Naive B cell (primary cell): ENCODE data around the gene NEGR1. TPM values are rescaled to one million over a fixed set of nuclear protein-coding genes. Genes with fewer than 3 reads are reported as not detected.

Source experiments
- ATAC-seq, 2 donors: fragments of 150-1000 bp; cut with Tn5 transposase; 2 replicates each; pipeline ENCODE4 v1.10.0; 2021; ENCODE audit warnings: low read depth in 2 of 2, mild to moderate bottlenecking in 2 of 2, moderate library complexity in 2 of 2
- DNase-seq: peaks from one replicate; pipeline ENCODE4 v3.0.0; 2022
- H3K27ac Mint-ChIP-seq, 6 donors: one replicate each; pipeline ENCODE4 v1.8.0; 2020 to 2022; ENCODE audit warnings: mild to moderate bottlenecking in 6 of 6, mixed read lengths in 6 of 6, moderate library complexity in 5 of 6, inconsistent platforms in 2 of 6
- H3K27me3 Mint-ChIP-seq, 3 donors: one replicate each; pipeline ENCODE4 v1.8.0; 2021 to 2022; ENCODE audit warnings: mixed read lengths in 3 of 3, mild to moderate bottlenecking in 1 of 3
- H3K36me3 Mint-ChIP-seq, 2 donors: one replicate each; pipeline ENCODE4 v1.8.0; 2020 to 2022; ENCODE audit warnings: mixed read lengths in 2 of 2, inconsistent platforms in 1 of 2, mild to moderate bottlenecking in 1 of 2
- H3K4me1 Mint-ChIP-seq, 3 donors: one replicate each; pipeline ENCODE4 v1.8.0; 2020 to 2022; ENCODE audit warnings: mixed read lengths in 3 of 3, inconsistent platforms in 1 of 3, mild to moderate bottlenecking in 1 of 3, moderate library complexity in 1 of 3
- H3K4me3 Mint-ChIP-seq, 8 donors: one replicate each; pipeline ENCODE4 v1.8.0; 2020 to 2022; ENCODE audit warnings: mild to moderate bottlenecking in 8 of 8, mixed read lengths in 8 of 8, moderate library complexity in 8 of 8, inconsistent platforms in 2 of 8
- H3K9me3 Mint-ChIP-seq, 7 donors: one replicate each; pipeline ENCODE4 v1.8.0; 2020 to 2022; ENCODE audit warnings: mixed read lengths in 7 of 7, mild to moderate bottlenecking in 5 of 7, inconsistent platforms in 2 of 7, moderate library complexity in 1 of 7
- polyA plus RNA-seq, 6 donors: library from polyadenylated mRNA; unstranded; fragments of 300-500 nt; fragmentation: Illumina TruSeq; gene quantifications; one replicate each; pipeline ENCODE4 v1.2.3, GENCODE V29; 2021; ENCODE audit warnings: low read depth in 6 of 6

Gene NEGR1
- polyA plus RNA-seq, 6 donors from 2014 or later: 0.10 TPM; not detected in 5

DNA sequence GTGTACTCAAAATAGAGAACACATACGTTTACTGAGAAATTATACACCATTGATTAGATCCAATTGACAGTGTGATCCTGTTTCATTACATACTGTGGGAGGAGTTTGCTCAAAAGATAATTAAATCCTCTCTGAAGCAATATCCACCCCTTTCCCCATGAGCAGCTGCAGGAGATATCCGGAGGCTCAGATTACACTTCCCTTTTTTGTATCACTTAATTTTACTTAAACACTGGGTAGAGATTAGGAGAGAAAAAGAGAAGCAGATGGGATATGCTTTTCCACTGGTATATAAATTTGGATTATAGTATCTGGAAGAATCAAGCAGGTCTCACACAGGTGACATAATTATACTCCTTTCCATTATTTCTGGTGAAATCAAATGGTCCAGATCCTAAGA lies 868.2 kb downstream of the NEGR1 start:
- DNase-seq (no peak), ATAC-seq (no peak)
- Mint-ChIP-seq H3K9me3 (no peaks in the 10 kb centered on the region), H3K36me3 (no peaks in the 10 kb centered on the region), H3K27ac (no peak overlapping the region), H3K27me3 (no peaks in the 10 kb centered on the region), H3K4me1 (no peaks in the 10 kb centered on the region), H3K4me3 (no peak overlapping the region)

DNA sequence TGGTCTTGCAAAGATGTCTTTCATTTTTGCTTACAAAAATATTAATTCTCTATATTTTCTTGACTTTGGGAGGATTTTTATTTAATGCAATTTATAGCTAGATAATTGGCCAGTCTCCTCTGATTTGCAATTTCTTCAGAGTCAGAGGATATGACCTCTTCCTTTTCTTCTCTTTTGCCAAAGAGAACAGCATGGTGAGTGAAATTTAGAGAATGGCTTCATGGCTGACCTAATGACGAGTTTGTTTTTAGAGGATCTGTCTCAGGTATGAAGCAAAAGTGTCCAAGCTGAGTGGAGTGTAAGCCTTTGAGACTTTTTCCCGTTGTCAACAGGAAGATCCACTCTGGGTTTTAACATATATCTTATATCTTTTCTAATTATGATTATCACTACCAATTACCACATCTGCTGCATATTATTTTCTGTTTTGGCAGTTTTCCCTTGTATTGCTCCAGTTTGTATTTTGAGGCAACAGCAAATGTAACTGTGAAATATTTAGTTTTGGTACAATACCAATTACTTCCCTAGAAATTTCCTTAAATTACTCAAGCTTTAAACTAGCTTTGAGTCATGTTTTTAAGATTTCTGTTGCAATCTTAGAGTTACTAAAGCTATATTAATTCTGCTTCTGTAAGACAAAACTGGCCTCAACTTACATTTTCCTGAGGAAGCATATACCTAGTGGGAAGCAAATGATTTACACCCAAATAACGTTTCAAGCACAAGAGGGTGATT lies 868.7 kb downstream of the NEGR1 start:
- Mint-ChIP-seq H3K4me1 (no peaks in the 10 kb centered on the region), H3K4me3 (no peak overlapping the region), H3K27ac (no peak overlapping the region), H3K9me3 (no peaks in the 10 kb centered on the region), H3K27me3 (no peaks in the 10 kb centered on the region), H3K36me3 (no peaks in the 10 kb centered on the region)
- no peak for DNase-seq
- no peak for ATAC-seq

DNA sequence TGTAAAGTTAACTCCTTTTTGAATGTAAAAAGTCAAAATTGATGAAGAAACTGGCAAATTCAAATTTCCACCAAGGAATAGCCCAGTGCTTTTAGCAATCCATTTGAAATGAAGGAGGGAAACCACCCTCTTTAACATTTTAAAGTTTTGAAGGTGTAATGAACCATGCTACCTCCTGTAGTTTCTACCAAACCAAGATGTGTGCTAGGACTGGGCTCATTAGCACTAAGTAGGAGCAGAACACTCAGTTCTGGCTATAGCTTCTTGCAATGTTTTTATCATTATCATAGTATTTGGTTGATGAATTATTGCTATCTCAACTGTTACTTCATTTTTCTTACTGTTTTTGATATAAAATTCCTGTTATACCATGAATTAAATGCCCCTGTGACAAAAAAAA lies 882.3 kb downstream of the NEGR1 start:
- H3K4me1 Mint-ChIP-seq: no peaks in the 10 kb centered on the region
- no peak for DNase-seq
- H3K9me3 Mint-ChIP-seq: peaks cover 0 to 3% (median 0%) of the 10 kb centered on the region in 7 donors
- H3K36me3 Mint-ChIP-seq: no peaks in the 10 kb centered on the region
- no peak for ATAC-seq
- H3K27ac Mint-ChIP-seq: no peak overlapping the region
- H3K27me3 Mint-ChIP-seq: no peaks in the 10 kb centered on the region
- no peak overlapping the region for H3K4me3 Mint-ChIP-seq

DNA sequence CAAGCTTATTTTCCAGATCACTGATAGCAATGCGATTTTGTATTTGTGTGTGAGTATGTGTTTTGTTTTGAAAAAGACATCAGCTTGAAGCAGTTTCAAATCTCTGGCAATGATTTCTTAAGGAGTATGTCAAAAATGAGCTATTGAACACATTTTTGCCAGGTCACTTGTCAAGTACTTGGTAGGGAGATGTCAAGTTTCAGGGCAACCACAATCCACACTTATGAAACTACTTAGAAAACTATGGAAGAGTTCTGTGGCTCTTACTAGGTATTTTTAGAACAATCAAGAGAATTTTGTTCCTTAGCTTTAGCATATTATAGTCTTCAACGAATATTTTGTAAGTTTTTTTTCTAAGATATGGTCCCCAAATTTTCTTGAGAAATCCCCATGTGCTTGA lies 882.7 kb downstream of the NEGR1 start:
- Mint-ChIP-seq H3K27ac (no peak overlapping the region), H3K36me3 (peaks cover 0 to 4% of the 10 kb centered on the region in 2 donors), H3K27me3 (no peaks in the 10 kb centered on the region), H3K4me3 (no peak overlapping the region), H3K9me3 (peaks cover 0 to 5% (median 2%) of the 10 kb centered on the region in 7 donors), H3K4me1 (no peaks in the 10 kb centered on the region)
- DNase-seq (no peak), ATAC-seq (no peak)

DNA sequence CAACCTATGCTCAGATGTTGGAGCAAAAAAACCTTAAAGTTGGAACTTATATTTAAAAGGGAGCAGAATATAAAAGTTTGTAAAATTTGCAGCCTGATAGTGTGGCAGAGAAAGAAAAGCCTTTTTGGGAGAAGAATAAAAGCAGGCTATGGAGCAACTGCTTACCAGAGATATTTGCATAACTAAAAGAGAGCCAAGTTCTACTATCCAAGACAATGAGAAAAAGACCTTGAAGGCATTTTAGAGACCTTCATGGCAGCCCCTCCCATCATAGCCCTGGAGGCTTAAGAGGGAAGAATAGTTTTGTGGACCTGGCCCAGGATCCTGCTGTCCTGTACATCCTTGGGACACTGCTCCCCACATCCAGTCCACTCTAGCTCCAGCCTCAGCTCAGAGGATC lies 889.0 kb downstream of the NEGR1 start:
- Mint-ChIP-seq H3K27ac (no peak overlapping the region), H3K4me1 (no peaks in the 10 kb centered on the region), H3K27me3 (no peaks in the 10 kb centered on the region), H3K9me3 (peaks cover 2 to 16% (median 11%) of the 10 kb centered on the region in 7 donors), H3K4me3 (no peak overlapping the region), H3K36me3 (peaks cover 0 to 7% of the 10 kb centered on the region in 2 donors)
- no peak for ATAC-seq
- DNase-seq: no peak

DNA sequence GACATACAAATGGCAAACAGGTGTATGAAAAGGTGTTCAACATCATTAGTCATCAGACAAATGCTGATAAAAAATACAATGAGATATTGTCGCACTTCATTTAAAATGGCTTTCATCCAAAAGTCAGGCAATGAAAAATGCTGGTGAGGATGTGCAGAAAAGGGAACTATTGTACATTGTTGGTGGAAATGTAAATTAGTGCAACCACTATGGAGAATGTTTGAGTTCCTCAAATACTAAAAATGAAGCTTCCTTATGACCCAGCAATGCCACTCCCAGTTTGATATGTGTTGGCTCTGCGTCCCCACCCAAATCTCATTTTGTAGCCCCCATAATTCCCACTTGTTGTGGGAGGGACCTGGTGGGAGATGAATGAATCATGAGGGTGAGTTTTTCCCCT lies 891.8 kb downstream of the NEGR1 start:
- Mint-ChIP-seq H3K27me3 (no peaks in the 10 kb centered on the region), H3K27ac (no peak overlapping the region)
- ATAC-seq: no peak

DNA sequence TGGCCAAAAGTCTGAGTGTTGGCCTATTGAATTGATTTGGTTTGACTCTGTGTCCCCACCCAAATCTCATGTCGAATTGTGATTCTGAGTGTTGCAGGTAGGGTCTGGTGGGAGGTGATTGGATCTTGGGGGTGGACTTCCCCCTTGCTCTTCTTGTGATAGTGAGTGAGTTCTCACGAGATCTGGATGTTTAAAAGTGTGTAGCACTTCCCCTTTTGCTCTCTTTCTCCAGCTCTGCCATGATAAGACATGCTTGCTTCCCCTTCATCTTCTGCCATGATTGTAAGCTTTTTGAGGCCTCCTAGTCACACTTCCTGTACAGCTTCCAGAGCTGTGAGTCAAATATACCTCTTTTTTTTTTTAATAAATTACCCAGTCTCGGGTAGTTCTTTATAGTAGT lies 904.5 kb downstream of the NEGR1 start:
- no peak for DNase-seq
- H3K4me3 Mint-ChIP-seq: no peak overlapping the region
- no peaks in the 10 kb centered on the region for H3K27me3 Mint-ChIP-seq
- H3K9me3 Mint-ChIP-seq: peaks cover 7 to 28% (median 12%) of the 10 kb centered on the region in 7 donors
- H3K36me3 Mint-ChIP-seq: peaks cover 0 to 8% of the 10 kb centered on the region in 2 donors
- no peak for ATAC-seq
- no peak overlapping the region for H3K27ac Mint-ChIP-seq
- no peaks in the 10 kb centered on the region for H3K4me1 Mint-ChIP-seq

More for the DNA sequence above, 891.8 kb downstream of the NEGR1 start:
- DNase-seq: no peak
- H3K4me3 Mint-ChIP-seq: no peak overlapping the region
- peaks cover 12 to 38% (median 18%) of the 10 kb centered on the region in 7 donors for H3K9me3 Mint-ChIP-seq
- peaks cover 0 to 17% of the 10 kb centered on the region in 2 donors for H3K36me3 Mint-ChIP-seq
- H3K4me1 Mint-ChIP-seq: no peaks in the 10 kb centered on the region

DNA sequence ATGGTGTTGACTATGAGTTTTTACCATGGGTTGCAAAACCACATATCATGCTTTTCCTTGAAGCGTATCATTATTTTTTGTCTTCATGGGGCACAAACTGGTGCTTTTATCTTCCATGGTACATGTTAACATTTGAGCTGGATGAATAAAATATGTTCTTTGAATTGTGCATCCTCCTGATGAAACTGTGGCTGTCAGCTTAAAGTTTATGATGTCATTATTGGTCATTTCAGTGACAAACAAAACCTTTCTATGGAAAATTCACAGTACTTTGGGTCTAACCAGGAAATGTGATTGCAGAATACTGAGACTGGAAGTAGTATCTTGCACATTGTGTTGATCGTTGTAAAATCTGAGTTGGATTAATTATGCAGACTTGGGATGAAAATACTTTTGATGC lies 909.8 kb downstream of the NEGR1 start:
- Mint-ChIP-seq H3K36me3 (peaks cover 0 to 3% of the 10 kb centered on the region in 2 donors), H3K9me3 (peaks cover 0 to 7% (median 2%) of the 10 kb centered on the region in 7 donors), H3K4me3 (no peak overlapping the region), H3K4me1 (no peaks in the 10 kb centered on the region), H3K27me3 (no peaks in the 10 kb centered on the region), H3K27ac (no peak overlapping the region)
- no peak for DNase-seq
- no peak for ATAC-seq

DNA sequence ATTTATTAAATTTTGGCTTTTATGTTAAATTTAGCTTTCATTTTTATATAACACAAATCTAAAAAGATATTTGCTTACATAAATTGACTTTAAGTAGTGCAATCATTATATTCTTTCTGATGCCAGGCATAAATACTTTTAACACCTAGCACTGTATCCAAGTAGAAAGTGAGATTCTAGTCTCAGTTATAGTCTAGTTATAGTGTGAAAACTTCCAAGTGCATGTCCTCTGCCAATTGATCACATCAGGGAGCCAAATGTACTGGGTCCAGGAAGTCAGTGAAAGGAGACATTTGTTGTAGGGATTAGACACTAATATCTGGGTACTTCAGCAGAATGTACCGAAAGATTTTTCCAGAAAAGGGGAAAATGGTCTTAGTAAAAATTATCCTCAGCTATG lies 910.8 kb downstream of the NEGR1 start:
- Mint-ChIP-seq H3K27ac (no peak overlapping the region), H3K4me1 (no peaks in the 10 kb centered on the region), H3K27me3 (no peaks in the 10 kb centered on the region), H3K36me3 (no peaks in the 10 kb centered on the region), H3K4me3 (no peak overlapping the region), H3K9me3 (peaks cover 0 to 2% (median 0%) of the 10 kb centered on the region in 7 donors)
- ATAC-seq (no peak), DNase-seq (no peak)

DNA sequence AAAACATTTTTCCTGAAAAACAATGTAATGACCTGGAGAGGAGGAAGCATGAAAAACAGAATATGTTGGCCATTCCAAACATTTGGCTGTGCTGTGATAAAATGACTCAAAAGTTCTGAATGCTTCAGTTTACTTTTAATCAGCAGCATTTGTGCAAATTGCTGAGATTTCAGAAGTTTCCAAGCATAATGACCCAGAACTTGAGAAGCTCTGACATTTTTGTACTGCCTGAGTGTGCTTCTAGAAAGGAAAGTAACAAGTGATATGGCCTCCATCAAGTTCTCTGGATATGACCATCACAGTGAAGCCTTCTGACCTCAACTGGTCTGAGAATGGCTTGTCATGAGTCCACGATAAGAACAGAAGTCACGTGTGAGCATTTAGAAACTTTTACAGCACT lies 918.1 kb downstream of the NEGR1 start:
- ATAC-seq (no peak), DNase-seq (no peak)
- Mint-ChIP-seq H3K27ac (no peak overlapping the region), H3K36me3 (no peaks in the 10 kb centered on the region), H3K4me1 (no peaks in the 10 kb centered on the region), H3K27me3 (no peaks in the 10 kb centered on the region), H3K4me3 (no peak overlapping the region), H3K9me3 (peaks cover 0 to 6% (median 3%) of the 10 kb centered on the region in 7 donors)

DNA sequence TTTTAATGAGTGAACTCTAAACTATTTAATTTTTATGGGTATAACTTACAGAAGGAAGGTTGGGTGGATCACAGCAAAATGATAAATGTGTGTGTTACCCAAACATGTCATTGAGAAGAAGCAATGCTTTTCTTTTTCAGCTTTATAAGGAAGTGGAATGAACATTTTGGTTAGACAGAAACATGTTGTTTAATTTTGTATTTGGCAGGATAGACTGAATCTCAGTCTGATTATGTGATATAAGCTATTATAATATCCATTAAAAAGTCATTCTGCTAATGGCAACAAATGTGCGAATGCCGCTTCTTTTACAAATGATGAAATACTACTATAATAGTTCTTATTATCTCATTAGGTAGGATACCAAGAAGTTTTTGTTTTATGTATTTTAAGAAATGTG lies 919.6 kb downstream of the NEGR1 start:
- Mint-ChIP-seq H3K4me1 (no peaks in the 10 kb centered on the region), H3K27ac (no peak overlapping the region), H3K36me3 (no peaks in the 10 kb centered on the region), H3K9me3 (peaks cover 0 to 7% (median 5%) of the 10 kb centered on the region in 7 donors), H3K4me3 (no peak overlapping the region), H3K27me3 (no peaks in the 10 kb centered on the region)
- DNase-seq (no peak), ATAC-seq (no peak)

DNA sequence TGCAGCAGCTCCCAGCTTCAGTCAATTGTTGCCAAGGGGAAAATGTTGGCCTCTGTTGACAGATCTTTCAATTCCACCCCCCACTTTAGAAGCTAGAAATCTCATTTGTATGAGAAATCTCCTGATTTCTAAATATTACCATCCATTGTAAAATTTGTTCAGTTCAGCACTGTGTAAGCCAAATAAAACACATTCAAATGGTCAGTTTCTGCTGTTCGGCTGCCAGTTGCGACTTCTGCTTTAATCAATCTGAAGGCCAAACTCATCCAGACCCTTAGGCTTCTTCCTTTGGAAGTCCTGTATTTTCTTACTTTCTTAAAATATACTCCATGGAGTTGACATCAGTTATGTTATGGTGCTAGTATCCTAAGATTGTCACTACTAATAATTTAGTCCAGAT lies 920.3 kb downstream of the NEGR1 start:
- Mint-ChIP-seq H3K9me3 (peaks cover 0 to 7% (median 5%) of the 10 kb centered on the region in 7 donors), H3K4me1 (no peaks in the 10 kb centered on the region), H3K36me3 (no peaks in the 10 kb centered on the region), H3K27ac (no peak overlapping the region), H3K27me3 (no peaks in the 10 kb centered on the region), H3K4me3 (no peak overlapping the region)
- ATAC-seq (no peak), DNase-seq (no peak)

DNA sequence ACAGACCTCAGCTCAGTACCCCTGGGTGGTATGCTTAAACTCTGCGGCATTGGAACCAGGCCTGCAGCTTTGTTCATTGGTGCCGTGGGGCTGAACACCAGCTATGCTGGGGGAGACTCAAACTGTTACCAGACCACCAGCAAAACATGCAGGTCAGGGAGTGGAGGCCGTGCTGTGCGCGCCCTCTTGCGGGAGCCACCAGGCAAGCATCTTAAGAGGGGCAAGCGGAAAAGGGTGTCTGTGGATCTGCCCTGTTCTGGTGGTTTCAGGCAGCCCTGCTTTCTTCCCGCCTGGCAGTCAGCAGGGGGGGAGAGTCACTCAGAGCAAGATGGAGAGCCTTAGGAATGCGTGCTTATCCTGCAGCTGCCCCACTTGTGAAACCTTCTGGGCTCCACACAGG lies 924.6 kb downstream of the NEGR1 start:
- no peak for ATAC-seq
- H3K36me3 Mint-ChIP-seq: no peaks in the 10 kb centered on the region

DNA sequence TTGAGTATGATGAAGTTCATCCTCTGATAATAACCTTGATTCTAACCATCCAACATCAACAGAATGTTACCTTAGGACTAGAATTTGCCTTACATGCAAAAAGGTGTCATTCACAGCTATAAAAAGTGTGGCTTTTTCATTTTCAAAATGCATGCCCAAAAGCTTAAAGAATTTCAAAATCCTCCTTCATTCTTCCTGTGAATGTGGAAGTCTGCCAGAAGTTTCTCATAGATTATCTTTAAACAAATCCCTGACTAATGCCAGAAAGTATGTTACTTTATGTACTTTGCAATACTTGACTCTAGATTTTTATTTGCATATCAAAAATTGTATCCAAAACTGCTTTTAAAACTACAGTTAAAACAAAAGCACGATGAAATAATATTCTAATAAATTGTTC lies 930.9 kb downstream of the NEGR1 start:
- H3K27me3 Mint-ChIP-seq: no peaks in the 10 kb centered on the region
- H3K27ac Mint-ChIP-seq: no peak overlapping the region
- no peak for ATAC-seq
- H3K36me3 Mint-ChIP-seq: no peaks in the 10 kb centered on the region
- peaks cover 0 to 6% (median 3%) of the 10 kb centered on the region in 7 donors for H3K9me3 Mint-ChIP-seq
- no peak overlapping the region for H3K4me3 Mint-ChIP-seq
- H3K4me1 Mint-ChIP-seq: no peaks in the 10 kb centered on the region
- no peak for DNase-seq

More for the DNA sequence above, 924.6 kb downstream of the NEGR1 start:
- no peak for DNase-seq
- no peak overlapping the region for H3K27ac Mint-ChIP-seq
- H3K9me3 Mint-ChIP-seq: peaks cover 2 to 12% (median 8%) of the 10 kb centered on the region in 7 donors
- H3K4me3 Mint-ChIP-seq: no peak overlapping the region
- no peaks in the 10 kb centered on the region for H3K4me1 Mint-ChIP-seq
- no peaks in the 10 kb centered on the region for H3K27me3 Mint-ChIP-seq
